Loucy (cell line): ENCODE data around the gene ARMC3.

Experiments
- EZH2phosphoT487 ChIP-seq: fragments of 200-600 bp; IDR thresholded peaks from 2 replicates; pipeline ENCODE4 v1.6.1; 2018; ENCODE audit warnings: antibody characterized with exemption, mild to moderate bottlenecking, moderate library complexity, borderline replicate concordance
- TF ChIP-seq, protein P1 (sequence below): fragments of 200-600 bp; sonication (generic); conservative IDR thresholded peaks from 2 replicates; pipeline ENCODE4 v1.5.1; 2014; ENCODE audit warnings: mild to moderate bottlenecking, antibody characterized with exemption, low read length

DNA sequence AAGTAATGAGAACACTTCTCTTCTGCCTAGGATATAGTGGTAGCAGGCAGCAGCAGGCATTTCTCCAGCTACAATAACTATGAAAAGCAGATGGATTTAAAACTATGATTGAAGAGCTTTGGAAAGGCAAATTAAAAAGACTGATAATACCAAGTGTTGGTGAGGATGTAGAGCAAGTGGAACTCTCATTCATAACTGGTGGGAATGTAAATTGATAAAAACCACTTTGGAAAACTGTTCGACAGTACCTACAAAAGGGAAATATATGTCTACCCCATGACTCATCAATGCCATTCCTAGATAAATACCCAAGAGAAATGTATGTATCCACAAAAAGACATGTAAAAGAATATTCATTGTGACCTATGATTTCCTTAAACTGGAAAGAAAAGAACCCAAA, 14.6 kb downstream of the ARMC3 start:
- TF ChIP-seq, protein P1, sequence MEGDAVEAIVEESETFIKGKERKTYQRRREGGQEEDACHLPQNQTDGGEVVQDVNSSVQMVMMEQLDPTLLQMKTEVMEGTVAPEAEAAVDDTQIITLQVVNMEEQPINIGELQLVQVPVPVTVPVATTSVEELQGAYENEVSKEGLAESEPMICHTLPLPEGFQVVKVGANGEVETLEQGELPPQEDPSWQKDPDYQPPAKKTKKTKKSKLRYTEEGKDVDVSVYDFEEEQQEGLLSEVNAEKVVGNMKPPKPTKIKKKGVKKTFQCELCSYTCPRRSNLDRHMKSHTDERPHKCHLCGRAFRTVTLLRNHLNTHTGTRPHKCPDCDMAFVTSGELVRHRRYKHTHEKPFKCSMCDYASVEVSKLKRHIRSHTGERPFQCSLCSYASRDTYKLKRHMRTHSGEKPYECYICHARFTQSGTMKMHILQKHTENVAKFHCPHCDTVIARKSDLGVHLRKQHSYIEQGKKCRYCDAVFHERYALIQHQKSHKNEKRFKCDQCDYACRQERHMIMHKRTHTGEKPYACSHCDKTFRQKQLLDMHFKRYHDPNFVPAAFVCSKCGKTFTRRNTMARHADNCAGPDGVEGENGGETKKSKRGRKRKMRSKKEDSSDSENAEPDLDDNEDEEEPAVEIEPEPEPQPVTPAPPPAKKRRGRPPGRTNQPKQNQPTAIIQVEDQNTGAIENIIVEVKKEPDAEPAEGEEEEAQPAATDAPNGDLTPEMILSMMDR: no peak
- TF ChIP-seq EZH2phosphoT487: no peak
